B cell (primary cell): Measurements from ENCODE around the gene ZNF554. TPM values are rescaled to one million over a fixed set of nuclear protein-coding genes. Genes with fewer than 3 reads are reported as not detected.

Experiments used
- ATAC-seq: fragments of 200-7000 bp; cut with Tn5 transposase; one replicate; pipeline ENCODE4 v1.10.0; 2021; ENCODE audit warnings: low read depth, mild to moderate bottlenecking, moderate number of reproducible peaks, moderate library complexity
- CTCF ChIA-PET: fragments of 350-600 bp; sonication (Branson Sonifier 250); formaldehyde crosslinking; loops from one replicate; lab custom pipeline; 2021; ENCODE audit warnings: antibody characterized with exemption, inconsistent platforms; lab: Charles Lee
- POLR2A ChIA-PET: fragments of 350-600 bp; sonication (Branson Sonifier 250); formaldehyde crosslinking; loops from one replicate; lab custom pipeline; 2021; ENCODE audit warnings: antibody characterized with exemption; lab: Charles Lee
- DNase-seq: peaks from one replicate; pipeline ENCODE4 v3.0.0; 2013
- H2AFZ ChIP-seq: 2 replicates; pipeline ENCODE4 v1.6.1; 2012; ENCODE audit warnings: mild to moderate bottlenecking, low read depth, low read length; ENCODE audit not compliant: insufficient read depth, poor library complexity, severe bottlenecking
- H3K27ac ChIP-seq, 2 donors: 1 replicate in 1 of 2; 2 replicates in 1 of 2; pipeline ENCODE4 v1.5.1; 2012 to 2013; ENCODE audit warnings: low read length in 2 of 2, mild to moderate bottlenecking in 2 of 2, moderate library complexity in 1 of 2
- H3K27me3 ChIP-seq, 4 experiments: fragments of 200-600 bp in 1 of 4; sonication (generic) in 1 of 4; replicated peaks in 1 of 4; 1 replicate in 2 of 4; 2 replicates in 2 of 4; pipeline versions ENCODE4 v1.6.1 to v1.7.0; 2013 to 2016; ENCODE audit warnings: low read length in 3 of 4, mild to moderate bottlenecking in 2 of 4, mixed read lengths in 1 of 4, moderate library complexity in 1 of 4; ENCODE audit not compliant: insufficient read depth in 4 of 4, control insufficient read depth in 3 of 4; ENCODE audit errors: control extremely low read depth in 1 of 4
- H3K36me3 ChIP-seq, 2 experiments: replicated peaks in 1 of 2; 1 replicate in 1 of 2; 2 replicates in 1 of 2; pipeline versions ENCODE4 v1.6.1 to v1.7.1; 2013; ENCODE audit warnings: low read length in 1 of 2; ENCODE audit not compliant: insufficient read depth in 2 of 2, control insufficient read depth in 1 of 2; ENCODE audit errors: control extremely low read depth in 1 of 2, extremely low read depth in 1 of 2
- H3K4me1 ChIP-seq, 2 donors: fragments of 200-600 bp in 1 of 2; sonication (generic) in 1 of 2; 1 replicate in 1 of 2; 2 replicates in 1 of 2; pipeline versions ENCODE4 v1.5.1 to v1.6.1; 2013 to 2017; ENCODE audit warnings: low read length in 2 of 2; ENCODE audit not compliant: control insufficient read depth in 2 of 2, insufficient read depth in 2 of 2
- H3K4me2 ChIP-seq: replicated peaks from 2 replicates; pipeline ENCODE3; 2012; ENCODE audit warnings: mild to moderate bottlenecking, low read depth, low read length; ENCODE audit not compliant: poor library complexity, severe bottlenecking
- H3K4me3 ChIP-seq, 5 experiments: fragments of 200-600 bp in 1 of 5; sonication (generic) in 1 of 5; 1 replicate in 3 of 5; 2 replicates in 2 of 5; pipeline versions ENCODE4 v1.5.1 to v1.7.0; 2011 to 2016; ENCODE audit warnings: low read length in 4 of 5, mild to moderate bottlenecking in 4 of 5, low read depth in 2 of 5, control low read depth in 1 of 5, moderate library complexity in 1 of 5; ENCODE audit not compliant: insufficient read depth in 1 of 5; ENCODE audit errors: control extremely low read depth in 1 of 5, extremely low read depth in 1 of 5
- H3K79me2 ChIP-seq: fragments of 200-600 bp; sonication (generic); one replicate; pipeline ENCODE4 v1.6.0; 2016; ENCODE audit warnings: low read length; ENCODE audit not compliant: control insufficient read depth, insufficient read depth
- H3K9ac ChIP-seq: fragments of 200-600 bp; sonication (generic); 2 replicates; pipeline ENCODE4 v1.6.1; 2017; ENCODE audit warnings: mild to moderate bottlenecking, low read length, moderate library complexity
- H3K9me3 ChIP-seq, 3 donors: one replicate each; pipeline versions ENCODE4 v1.6.1 to v1.7.1; 2013; ENCODE audit warnings: low read length in 2 of 3; ENCODE audit not compliant: control insufficient read depth in 2 of 3, insufficient read depth in 1 of 3; ENCODE audit errors: control extremely low read depth in 1 of 3
- H4K20me1 ChIP-seq: 2 replicates; pipeline ENCODE4 v1.6.0; 2012; ENCODE audit warnings: mild to moderate bottlenecking, low read length; ENCODE audit not compliant: insufficient read depth, control insufficient read depth, poor library complexity, severe bottlenecking
- H3K27ac Mint-ChIP-seq: one replicate; pipeline ENCODE4 v1.8.0; 2021; ENCODE audit warnings: mixed read lengths
- H3K27me3 Mint-ChIP-seq: one replicate; pipeline ENCODE4 v1.8.0; 2021; ENCODE audit warnings: mixed read lengths
- H3K4me1 Mint-ChIP-seq: one replicate; pipeline ENCODE4 v1.8.0; 2021; ENCODE audit warnings: mixed read lengths
- H3K4me3 Mint-ChIP-seq: one replicate; pipeline ENCODE4 v1.8.0; 2021; ENCODE audit warnings: mixed read lengths
- H3K9me3 Mint-ChIP-seq: one replicate; pipeline ENCODE4 v1.8.0; 2022; ENCODE audit warnings: mixed read lengths; ENCODE audit not compliant: insufficient read depth
- EZH2 ChIP-seq: IDR thresholded peaks from 2 replicates; pipeline ENCODE4 v1.6.1; 2012; ENCODE audit warnings: borderline replicate concordance, low read depth, mild to moderate bottlenecking, moderate library complexity, low read length; ENCODE audit not compliant: insufficient read depth, poor library complexity, severe bottlenecking
- WGBS: methylation state at CpG from one replicate; pipeline ENCODE4 v1.1.5; 2013; ENCODE audit warnings: missing lambda C conversion rate; ENCODE audit not compliant: insufficient coverage; 5-methylcytosine and 5-hydroxymethylcytosine counted together
- intact Hi-C: fragments of 100-400 bp; cut with micrococcal nuclease; formaldehyde crosslinking; loops from one replicate; pipeline ENCODE4 v1.10.0; 2022
- polyA plus RNA-seq: library from polyadenylated mRNA; depleted of rRNA; stranded (reverse); fragments of >200 nt; gene quantifications from 2 replicates; pipeline ENCODE4 v1.2.3, GENCODE V29; 2012
- total RNA-seq, 2 donors: library from RNA; stranded (reverse); fragments of 120-200 nt in 1 of 2; gene quantifications; 1 replicate in 1 of 2; 2 replicates in 1 of 2; pipeline versions ENCODE4 v1.2.3 to v1.2.4, GENCODE V29; 2013 to 2022
- TF ChIP-seq, protein P1 (sequence below): fragments of 200-600 bp; IDR thresholded peaks from one replicate; pipeline ENCODE4 v1.8.0; 2022; ENCODE audit warnings: antibody characterized with exemption, mild to moderate bottlenecking

Gene ZNF554
- total and polyA plus RNA-seq, 2 donors (not counting 1 experiment from before 2014, with no cell fraction given): 2.8 to 5.9 TPM

DNA sequence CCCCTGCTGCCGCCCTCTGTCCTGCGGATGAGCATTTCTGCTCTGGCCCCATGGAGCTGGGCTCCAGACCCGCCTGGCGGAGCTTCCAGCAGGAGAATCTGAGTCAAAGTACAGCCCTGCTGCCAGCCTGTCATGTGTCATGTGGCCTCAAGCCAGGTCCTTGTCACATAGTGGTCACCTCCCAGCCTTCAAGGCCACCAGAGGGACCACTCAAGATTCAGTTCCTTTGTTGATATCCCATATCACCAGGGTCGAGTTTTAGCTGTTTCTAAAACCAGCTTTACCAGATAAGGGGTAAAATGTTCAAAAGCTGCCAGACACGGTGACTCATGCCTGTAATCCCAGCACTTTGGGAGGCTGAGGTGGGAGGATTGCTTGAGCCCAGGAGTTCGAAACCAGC, 20.9 kb upstream of the ZNF554 start:
- Histone ChIP-seq H3K36me3 (peaks cover 0 to 31% of the 10 kb centered on the region in 2 experiments), H3K4me3 (no peak overlapping the region), H3K9ac (no peak overlapping the region), H3K9me3 (no peaks in the 10 kb centered on the region), H3K27me3 (no peaks in the 10 kb centered on the region), H3K4me1 (no peaks in the 10 kb centered on the region), H3K27ac (no peak overlapping the region), H3K79me2 (peaks cover 31% of the 10 kb centered on the region), H3K4me2 (no peak overlapping the region), H4K20me1 (no peaks in the 10 kb centered on the region), H2AFZ (no peak overlapping the region)
- ChIA-PET CTCF (no interaction called here), POLR2A (no interaction called here)
- no peaks in the 10 kb centered on the region for H3K9me3 Mint-ChIP-seq
- TF ChIP-seq, protein P1, sequence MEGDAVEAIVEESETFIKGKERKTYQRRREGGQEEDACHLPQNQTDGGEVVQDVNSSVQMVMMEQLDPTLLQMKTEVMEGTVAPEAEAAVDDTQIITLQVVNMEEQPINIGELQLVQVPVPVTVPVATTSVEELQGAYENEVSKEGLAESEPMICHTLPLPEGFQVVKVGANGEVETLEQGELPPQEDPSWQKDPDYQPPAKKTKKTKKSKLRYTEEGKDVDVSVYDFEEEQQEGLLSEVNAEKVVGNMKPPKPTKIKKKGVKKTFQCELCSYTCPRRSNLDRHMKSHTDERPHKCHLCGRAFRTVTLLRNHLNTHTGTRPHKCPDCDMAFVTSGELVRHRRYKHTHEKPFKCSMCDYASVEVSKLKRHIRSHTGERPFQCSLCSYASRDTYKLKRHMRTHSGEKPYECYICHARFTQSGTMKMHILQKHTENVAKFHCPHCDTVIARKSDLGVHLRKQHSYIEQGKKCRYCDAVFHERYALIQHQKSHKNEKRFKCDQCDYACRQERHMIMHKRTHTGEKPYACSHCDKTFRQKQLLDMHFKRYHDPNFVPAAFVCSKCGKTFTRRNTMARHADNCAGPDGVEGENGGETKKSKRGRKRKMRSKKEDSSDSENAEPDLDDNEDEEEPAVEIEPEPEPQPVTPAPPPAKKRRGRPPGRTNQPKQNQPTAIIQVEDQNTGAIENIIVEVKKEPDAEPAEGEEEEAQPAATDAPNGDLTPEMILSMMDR: no peak
- no peak for TF ChIP-seq EZH2
- H3K27ac Mint-ChIP-seq: no peak overlapping the region
- DNase-seq (no peak), ATAC-seq (no peak)
- H3K4me1 Mint-ChIP-seq: no peaks in the 10 kb centered on the region
- no peaks in the 10 kb centered on the region for H3K27me3 Mint-ChIP-seq
- 99% methylated on average over 5 of the region's 7 CpGs for WGBS
- H3K4me3 Mint-ChIP-seq: no peak overlapping the region
- intact Hi-C loops: no loop called here

DNA sequence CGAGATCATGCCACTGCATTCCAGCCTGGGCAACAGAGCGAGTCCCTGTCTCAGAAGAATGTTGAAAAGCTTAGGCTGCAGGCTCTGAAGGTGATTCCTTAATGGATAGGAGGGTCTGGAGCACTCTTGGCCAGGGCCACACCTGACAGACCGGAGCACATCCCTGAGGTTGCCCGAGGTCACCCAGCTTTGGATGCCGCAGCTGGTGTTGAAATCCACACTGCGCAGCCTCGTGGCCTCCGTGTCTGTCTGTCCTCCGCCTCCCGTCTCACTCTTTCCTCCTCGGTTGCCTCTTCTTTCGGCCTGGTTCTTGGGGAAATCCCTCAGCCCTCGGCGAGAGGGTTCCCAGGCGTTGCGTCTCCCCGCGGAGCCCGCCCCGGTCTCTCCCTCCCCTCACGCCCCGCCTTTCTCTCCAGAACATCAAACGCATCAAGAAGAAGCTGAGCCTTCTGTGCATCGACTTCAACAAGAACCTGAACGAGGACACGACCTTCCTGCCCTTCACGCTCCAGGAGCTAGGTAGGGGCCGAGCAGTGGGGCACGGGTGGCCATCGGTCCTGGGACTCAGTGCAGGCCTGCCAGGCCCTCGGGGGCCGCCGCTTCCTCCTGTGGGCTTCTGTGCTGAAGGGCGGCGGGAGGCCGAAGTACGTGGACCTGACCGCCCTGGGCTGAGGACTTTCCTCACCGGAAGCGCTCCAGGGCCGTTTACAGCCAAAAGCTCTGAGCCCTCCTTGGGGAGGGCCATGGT, 20.2 kb upstream of the ZNF554 start:
- intact Hi-C loops: no loop called here
- H3K36me3 ChIP-seq: peaks cover 0 to 28% of the 10 kb centered on the region in 2 experiments
- 96% methylated on average over 38 of the region's 41 CpGs for WGBS
- no peaks in the 10 kb centered on the region for H3K27me3 ChIP-seq
- H3K4me3 ChIP-seq: no peak overlapping the region
- H3K9ac ChIP-seq: no peak overlapping the region
- no peaks in the 10 kb centered on the region for H3K4me1 ChIP-seq
- ATAC-seq (no peak), DNase-seq (no peak)
- no peaks in the 10 kb centered on the region for H3K4me1 Mint-ChIP-seq
- H3K79me2 ChIP-seq: peaks cover 24% of the 10 kb centered on the region
- ChIA-PET CTCF (no interaction called here), POLR2A (no interaction called here)
- no peaks in the 10 kb centered on the region for H3K9me3 Mint-ChIP-seq
- H3K9me3 ChIP-seq: no peaks in the 10 kb centered on the region
- no peak overlapping the region for H3K4me2 ChIP-seq
- no peaks in the 10 kb centered on the region for H3K27me3 Mint-ChIP-seq
- no peaks in the 10 kb centered on the region for H4K20me1 ChIP-seq
- H3K27ac ChIP-seq: no peak overlapping the region
- no peak for TF ChIP-seq EZH2
- TF ChIP-seq, protein P1: no peak
- no peak overlapping the region for H3K27ac Mint-ChIP-seq
- H2AFZ ChIP-seq: no peak overlapping the region
- H3K4me3 Mint-ChIP-seq: no peak overlapping the region
